ENCODE measurements around the gene KCTD21. TPM values are rescaled to one million over a fixed set of nuclear protein-coding genes. Genes with fewer than 3 reads are reported as not detected.
"Not testable (repeated sequence)": the region's sequence is repeated elsewhere in the genome, so short reads cannot be mapped to it uniquely, and the experiment has no call there.

The KCTD21 gene
- total RNA-seq, 1 experiment from 2014 or later: 1.8 TPM

DNA sequence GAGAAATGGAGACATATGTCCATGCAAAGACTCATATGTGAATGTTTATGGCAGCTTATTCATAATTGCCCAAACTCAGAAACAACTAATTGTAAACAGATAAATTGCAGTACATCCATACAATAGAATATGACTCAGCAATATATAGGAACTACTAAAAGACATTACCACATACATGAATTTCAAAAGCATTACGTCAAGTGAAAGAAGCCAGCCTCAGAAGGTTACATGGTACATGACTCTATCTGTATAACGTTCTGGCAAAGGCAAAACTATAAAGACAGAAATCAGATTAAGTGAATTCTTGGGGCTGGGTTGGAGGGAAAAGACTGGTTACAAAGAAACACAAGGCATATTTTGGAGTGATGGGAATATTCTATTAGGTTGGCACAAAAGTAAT is 7.2 kb downstream of the KCTD21 start:
- Histone ChIP-seq H4K20me1 (ENCODE audit: insufficient read depth, low read depth, low read length) (no peaks in the 10 kb centered on the region), H3K27ac (ENCODE audit: low read length) (no peak overlapping the region), H3K4me1 (ENCODE audit: low read length) (no peaks in the 10 kb centered on the region), H3K4me3 (ENCODE audit: low read length) (no peak overlapping the region), H3K9ac (ENCODE audit: low read length) (no peak overlapping the region), H3K9me3 (ENCODE audit: low read length) (no peaks in the 10 kb centered on the region), H3K36me3 (ENCODE audit: insufficient read depth, low read length) (no peaks in the 10 kb centered on the region), H3K79me2 (ENCODE audit: low read length) (no peaks in the 10 kb centered on the region), H3K4me2 (ENCODE audit: low read depth, low read length, poor library complexity, severe bottlenecking) (no peak overlapping the region), H3K27me3 (ENCODE audit: low read length) (no peaks in the 10 kb centered on the region), H2AFZ (ENCODE audit: low read length) (no peak overlapping the region), H3K9me2 (replicated peaks; ENCODE audit: insufficient read depth, low read length) (no peaks in the 10 kb centered on the region)
- no peak for DNase-seq

DNA sequence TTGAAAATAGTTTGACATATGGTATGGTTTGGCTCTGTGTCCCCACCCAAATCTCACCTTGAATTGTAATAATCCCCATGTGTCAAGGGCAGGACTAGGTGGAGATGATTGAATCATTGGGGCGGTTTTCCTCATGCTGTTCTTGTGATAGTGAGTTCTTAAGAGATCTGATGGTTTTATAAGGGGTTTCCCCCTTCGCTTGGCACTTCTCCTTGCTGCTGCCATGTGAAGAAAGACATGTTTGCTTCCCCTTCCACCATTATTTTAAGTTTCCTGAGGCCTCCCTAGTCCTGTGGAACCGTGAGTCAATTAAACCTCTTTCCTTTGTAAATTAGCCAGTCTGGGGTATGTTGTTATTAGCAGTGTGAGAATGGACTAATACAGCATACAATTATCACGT is 7.7 kb downstream of the KCTD21 start:
- no peaks in the 10 kb centered on the region for H3K27me3 ChIP-seq (ENCODE audit: low read length)
- no peaks in the 10 kb centered on the region for H3K9me2 ChIP-seq (replicated peaks; ENCODE audit: insufficient read depth, low read length)
- DNase-seq: no peak
- no peaks in the 10 kb centered on the region for H3K36me3 ChIP-seq (ENCODE audit: insufficient read depth, low read length)
- H4K20me1 ChIP-seq (ENCODE audit: insufficient read depth, low read depth, low read length): no peaks in the 10 kb centered on the region
- no peak overlapping the region for H3K9ac ChIP-seq (ENCODE audit: low read length)
- H3K4me2 ChIP-seq (ENCODE audit: low read depth, low read length, poor library complexity, severe bottlenecking): no peak overlapping the region
- no peaks in the 10 kb centered on the region for H3K9me3 ChIP-seq (ENCODE audit: low read length)
- no peaks in the 10 kb centered on the region for H3K79me2 ChIP-seq (ENCODE audit: low read length)
- no peaks in the 10 kb centered on the region for H3K4me1 ChIP-seq (ENCODE audit: low read length)
- no peak overlapping the region for H2AFZ ChIP-seq (ENCODE audit: low read length)
- no peak overlapping the region for H3K4me3 ChIP-seq (ENCODE audit: low read length)
- no peak overlapping the region for H3K27ac ChIP-seq (ENCODE audit: low read length)

DNA sequence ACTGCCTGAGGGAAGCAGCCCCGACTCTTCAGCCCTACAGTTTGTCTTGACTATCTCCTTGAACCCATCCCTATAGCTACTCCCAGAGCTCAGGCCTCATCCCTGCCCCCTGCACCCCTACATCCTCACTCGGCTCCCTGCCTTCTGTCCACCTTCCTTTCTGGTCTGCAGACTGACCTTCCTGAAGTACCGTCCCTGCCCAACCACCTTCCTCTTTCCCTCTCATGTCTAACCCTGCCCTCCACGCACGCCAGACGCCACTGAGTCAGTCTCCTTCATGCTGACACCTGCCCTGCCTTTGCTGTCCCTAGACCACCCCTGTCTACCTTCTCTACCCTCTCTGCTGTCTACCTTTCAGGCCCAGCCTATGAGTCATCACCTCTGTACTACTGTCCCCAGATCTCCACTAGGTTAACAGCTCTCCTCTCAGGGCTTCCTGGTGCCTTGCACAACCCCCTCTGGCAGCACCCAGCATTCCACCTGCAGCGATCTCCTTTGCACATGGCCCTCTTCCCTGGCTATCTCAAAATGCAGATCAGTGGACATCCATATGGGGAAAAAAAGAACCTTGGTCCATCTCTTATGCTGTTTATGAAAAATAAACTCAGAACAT is 8.9 kb downstream of the KCTD21 start:
- H3K9me3 ChIP-seq (ENCODE audit: low read length): no peaks in the 10 kb centered on the region
- no peaks in the 10 kb centered on the region for H3K36me3 ChIP-seq (ENCODE audit: insufficient read depth, low read length)
- H3K4me2 ChIP-seq (ENCODE audit: low read depth, low read length, poor library complexity, severe bottlenecking): no peak overlapping the region
- no peaks in the 10 kb centered on the region for H3K27me3 ChIP-seq (ENCODE audit: low read length)
- H3K9ac ChIP-seq (ENCODE audit: low read length): no peak overlapping the region
- H3K9me2 ChIP-seq (replicated peaks; ENCODE audit: insufficient read depth, low read length): no peaks in the 10 kb centered on the region
- H4K20me1 ChIP-seq (ENCODE audit: insufficient read depth, low read depth, low read length): no peaks in the 10 kb centered on the region
- no peak for DNase-seq
- no peak overlapping the region for H3K27ac ChIP-seq (ENCODE audit: low read length)
- no peaks in the 10 kb centered on the region for H3K79me2 ChIP-seq (ENCODE audit: low read length)
- H2AFZ ChIP-seq (ENCODE audit: low read length): no peak overlapping the region
- H3K4me3 ChIP-seq (ENCODE audit: low read length): no peak overlapping the region
- H3K4me1 ChIP-seq (ENCODE audit: low read length): no peaks in the 10 kb centered on the region

DNA sequence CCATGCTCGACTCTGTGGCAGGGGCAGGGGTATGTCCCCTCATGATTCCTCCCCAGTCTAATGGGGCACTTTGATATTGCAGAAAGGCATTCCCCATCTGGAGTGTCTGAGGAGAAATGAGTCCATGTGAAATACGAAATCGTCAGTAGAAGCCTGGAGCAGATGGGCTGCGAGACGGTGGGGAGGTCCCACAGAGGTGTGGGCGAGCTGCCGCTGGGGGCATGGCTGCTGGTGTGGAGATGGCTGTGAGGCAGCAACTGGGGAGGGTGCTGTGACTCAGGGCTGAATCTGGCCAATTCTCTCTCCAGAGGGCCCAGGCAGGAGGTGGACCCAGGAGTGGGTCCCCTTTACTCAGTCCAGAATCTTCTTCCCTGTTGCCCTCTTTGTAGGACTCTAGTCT is 11.2 kb downstream of the KCTD21 start:
- Histone ChIP-seq H3K9ac (ENCODE audit: low read length) (no peak overlapping the region), H3K36me3 (ENCODE audit: insufficient read depth, low read length) (no peaks in the 10 kb centered on the region), H4K20me1 (ENCODE audit: insufficient read depth, low read depth, low read length) (no peaks in the 10 kb centered on the region), H3K4me3 (ENCODE audit: low read length) (no peak overlapping the region), H3K9me3 (ENCODE audit: low read length) (no peaks in the 10 kb centered on the region), H3K4me2 (ENCODE audit: low read depth, low read length, poor library complexity, severe bottlenecking) (no peak overlapping the region), H3K79me2 (ENCODE audit: low read length) (no peaks in the 10 kb centered on the region), H3K27ac (ENCODE audit: low read length) (no peak overlapping the region), H2AFZ (ENCODE audit: low read length) (no peak overlapping the region), H3K9me2 (replicated peaks; ENCODE audit: insufficient read depth, low read length) (no peaks in the 10 kb centered on the region), H3K27me3 (ENCODE audit: low read length) (no peaks in the 10 kb centered on the region), H3K4me1 (ENCODE audit: low read length) (no peaks in the 10 kb centered on the region)
- DNase-seq: no peak

DNA sequence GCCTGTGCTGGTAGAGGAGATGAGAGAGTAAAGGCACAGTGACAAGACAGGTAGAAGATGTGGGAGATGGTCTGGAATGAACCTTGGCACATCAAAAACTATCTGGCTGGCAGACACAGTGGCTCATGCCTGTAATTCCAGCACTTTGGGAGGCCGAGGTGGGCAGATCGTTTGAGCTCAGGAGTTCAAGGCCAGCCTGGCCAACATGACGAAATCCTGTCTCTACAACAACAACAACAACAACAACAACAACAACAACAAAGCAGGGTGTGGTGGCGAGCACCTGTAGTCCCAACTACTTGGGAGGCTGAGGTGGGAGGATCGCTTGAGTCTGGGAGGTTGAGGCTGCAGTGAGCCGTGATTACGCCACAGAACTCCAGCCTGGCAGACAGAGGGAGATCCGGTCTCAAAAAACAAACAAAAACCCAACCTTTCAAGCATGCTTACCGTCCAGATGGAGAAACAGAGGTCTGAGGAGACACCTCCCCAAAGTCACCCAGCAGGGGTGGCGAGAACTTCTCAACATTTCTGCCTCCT is 11.8 kb downstream of the KCTD21 start:
- no peaks in the 10 kb centered on the region for H3K79me2 ChIP-seq (ENCODE audit: low read length)

DNA sequence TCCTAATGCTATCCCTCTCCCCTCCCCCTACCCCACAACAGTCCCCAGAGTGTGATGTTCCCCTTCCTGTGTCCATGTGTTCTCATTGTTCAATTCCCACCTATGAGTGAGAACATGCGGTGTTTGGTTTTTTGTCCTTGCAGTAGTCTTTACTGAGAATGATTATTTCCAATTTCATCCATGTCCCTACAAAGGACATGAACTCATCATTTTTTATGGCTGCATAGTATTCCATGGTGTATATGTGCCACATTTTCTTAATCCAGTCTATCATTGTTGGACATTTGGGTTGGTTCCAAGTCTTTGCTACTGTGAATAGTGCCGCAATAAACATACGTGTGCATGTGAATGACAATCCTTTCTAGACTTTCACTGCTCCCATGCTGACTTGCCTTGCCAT is 12.6 kb downstream of the KCTD21 start:
- not testable (repeated sequence) for H3K36me3 ChIP-seq (ENCODE audit: insufficient read depth, low read length); H3K9ac ChIP-seq (ENCODE audit: low read length)

More for the DNA sequence above, 11.8 kb downstream of the KCTD21 start:
- DNase-seq: no peak
- Histone ChIP-seq H3K9ac (ENCODE audit: low read length) (no peak overlapping the region), H3K27me3 (ENCODE audit: low read length) (no peaks in the 10 kb centered on the region), H4K20me1 (ENCODE audit: insufficient read depth, low read depth, low read length) (no peaks in the 10 kb centered on the region), H2AFZ (ENCODE audit: low read length) (no peak overlapping the region), H3K27ac (ENCODE audit: low read length) (no peak overlapping the region), H3K36me3 (ENCODE audit: insufficient read depth, low read length) (no peaks in the 10 kb centered on the region), H3K4me3 (ENCODE audit: low read length) (no peak overlapping the region), H3K4me1 (ENCODE audit: low read length) (no peaks in the 10 kb centered on the region), H3K9me3 (ENCODE audit: low read length) (no peaks in the 10 kb centered on the region), H3K4me2 (ENCODE audit: low read depth, low read length, poor library complexity, severe bottlenecking) (no peak overlapping the region), H3K9me2 (replicated peaks; ENCODE audit: insufficient read depth, low read length) (no peaks in the 10 kb centered on the region)

DNA sequence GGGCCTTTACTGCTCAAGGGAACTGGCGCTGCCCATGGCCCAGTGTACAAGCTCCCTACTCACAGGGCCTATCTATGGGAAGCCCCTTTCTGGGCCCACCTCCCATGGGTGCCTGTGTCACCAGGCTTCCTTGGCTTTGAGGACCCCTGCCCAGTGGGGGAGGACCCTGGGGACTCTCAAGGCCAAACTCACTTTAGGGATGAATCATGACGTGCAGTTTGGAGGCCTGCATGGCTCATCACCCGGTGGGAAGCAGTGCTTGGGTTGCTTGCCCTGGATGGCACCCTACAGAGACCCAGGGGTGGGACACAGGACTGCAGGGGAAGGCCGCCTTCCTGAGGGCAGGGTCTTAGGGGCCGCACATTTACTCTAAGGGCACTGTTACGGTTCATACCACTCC is 16.5 kb downstream of the KCTD21 start:
- no peaks in the 10 kb centered on the region for H4K20me1 ChIP-seq (ENCODE audit: insufficient read depth, low read depth, low read length)

More for the DNA sequence above, 12.6 kb downstream of the KCTD21 start:
- not testable (repeated sequence) for H3K4me2 ChIP-seq (ENCODE audit: low read depth, low read length, poor library complexity, severe bottlenecking); H3K4me1 ChIP-seq (ENCODE audit: low read length); DNase-seq; H2AFZ ChIP-seq (ENCODE audit: low read length); H3K79me2 ChIP-seq (ENCODE audit: low read length); H3K4me3 ChIP-seq (ENCODE audit: low read length); H4K20me1 ChIP-seq (ENCODE audit: insufficient read depth, low read depth, low read length); H3K9me2 ChIP-seq (replicated peaks; ENCODE audit: insufficient read depth, low read length); H3K27me3 ChIP-seq (ENCODE audit: low read length); H3K27ac ChIP-seq (ENCODE audit: low read length); H3K9me3 ChIP-seq (ENCODE audit: low read length)

DNA sequence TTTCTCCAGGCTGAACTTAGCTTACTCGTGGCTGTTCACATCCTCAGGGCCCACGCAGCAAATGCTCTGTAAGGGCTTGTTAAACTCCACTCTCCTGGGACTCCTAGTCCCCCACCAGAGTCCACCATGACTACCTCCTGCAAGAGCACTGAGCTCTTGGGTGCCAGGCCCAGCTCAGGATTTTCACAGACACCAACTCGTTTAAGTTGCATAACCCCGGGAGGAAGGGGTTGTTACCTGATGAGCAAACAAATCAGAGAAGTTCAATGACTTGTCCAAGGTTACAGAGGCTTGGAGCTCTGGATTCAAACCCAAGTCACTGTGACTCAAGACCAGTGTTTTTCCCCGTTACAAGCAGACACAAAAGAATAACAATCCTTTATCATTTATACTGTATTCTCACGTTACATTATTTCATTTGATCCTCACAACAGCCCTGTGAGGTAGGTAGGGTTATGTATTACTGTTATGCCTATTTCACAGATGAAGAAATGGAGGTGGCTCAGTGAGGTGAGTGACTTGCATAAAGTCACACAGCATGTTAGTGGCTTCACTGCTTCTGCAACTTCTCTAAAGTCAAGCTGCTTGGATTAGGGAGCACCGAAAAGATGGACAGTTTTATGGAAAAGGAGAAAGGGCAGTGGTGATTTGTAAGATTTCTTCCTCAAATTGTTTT is 17.4 kb downstream of the KCTD21 start:
- Histone ChIP-seq H3K4me1 (ENCODE audit: low read length) (no peaks in the 10 kb centered on the region), H2AFZ (ENCODE audit: low read length) (no peak overlapping the region), H3K36me3 (ENCODE audit: insufficient read depth, low read length) (no peaks in the 10 kb centered on the region), H3K79me2 (ENCODE audit: low read length) (no peaks in the 10 kb centered on the region), H3K27me3 (ENCODE audit: low read length) (no peaks in the 10 kb centered on the region), H3K9me3 (ENCODE audit: low read length) (no peaks in the 10 kb centered on the region), H3K9me2 (replicated peaks; ENCODE audit: insufficient read depth, low read length) (no peaks in the 10 kb centered on the region), H3K4me2 (ENCODE audit: low read depth, low read length, poor library complexity, severe bottlenecking) (no peak overlapping the region), H4K20me1 (ENCODE audit: insufficient read depth, low read depth, low read length) (no peaks in the 10 kb centered on the region), H3K27ac (ENCODE audit: low read length) (no peak overlapping the region), H3K4me3 (ENCODE audit: low read length) (no peak overlapping the region), H3K9ac (ENCODE audit: low read length) (no peak overlapping the region)
- DNase-seq: no peak

More for the DNA sequence above, 16.5 kb downstream of the KCTD21 start:
- DNase-seq: no peak
- H2AFZ ChIP-seq (ENCODE audit: low read length): no peak overlapping the region
- no peaks in the 10 kb centered on the region for H3K9me2 ChIP-seq (replicated peaks; ENCODE audit: insufficient read depth, low read length)
- no peak overlapping the region for H3K4me3 ChIP-seq (ENCODE audit: low read length)
- H3K27ac ChIP-seq (ENCODE audit: low read length): no peak overlapping the region
- no peak overlapping the region for H3K9ac ChIP-seq (ENCODE audit: low read length)
- no peaks in the 10 kb centered on the region for H3K79me2 ChIP-seq (ENCODE audit: low read length)
- no peaks in the 10 kb centered on the region for H3K36me3 ChIP-seq (ENCODE audit: insufficient read depth, low read length)
- no peak overlapping the region for H3K4me2 ChIP-seq (ENCODE audit: low read depth, low read length, poor library complexity, severe bottlenecking)
- no peaks in the 10 kb centered on the region for H3K9me3 ChIP-seq (ENCODE audit: low read length)
- H3K4me1 ChIP-seq (ENCODE audit: low read length): no peaks in the 10 kb centered on the region
- H3K27me3 ChIP-seq (ENCODE audit: low read length): no peaks in the 10 kb centered on the region
